Stromal cell of bone marrow (primary cell): ENCODE data around the gene IL1RN.

Source experiments
- DNase-seq: peaks from one replicate; pipeline ENCODE4 v3.0.0-alpha.2; 2012; ENCODE audit warnings: low read depth

Gene IL1RN

GRCh38 chr2:113156278-113157117 lies 29.1 kb downstream of the IL1RN start:
- DNase-seq, result no peak

GRCh38 chr2:113157118-113157896 lies 29.9 kb downstream of the IL1RN start:
- DNase-seq, result no peak

- DNase-seq, result peak; percentile 13
Measured at GRCh38 chr2:113157897-113158753, 30.7 kb downstream of the IL1RN start.

GRCh38 chr2:113158884-113159553 lies 31.6 kb downstream of the IL1RN start:
- no peak for DNase-seq

GRCh38 chr2:113160248-113160647 lies 32.9 kb downstream of the IL1RN start:
- no peak for DNase-seq

- DNase-seq, result no peak
Measured at GRCh38 chr2:113160962-113161361, 33.6 kb downstream of the IL1RN start.

GRCh38 chr2:113162173-113162572 lies 34.8 kb downstream of the IL1RN start:
- no peak for DNase-seq

GRCh38 chr2:113162869-113163268 lies 35.5 kb downstream of the IL1RN start:
- no peak for DNase-seq

- DNase-seq, result no peak
Measured at GRCh38 chr2:113164215-113164929, 37.0 kb downstream of the IL1RN start.

GRCh38 chr2:113164930-113165585 lies 37.7 kb downstream of the IL1RN start:
- no peak for DNase-seq

GRCh38 chr2:113166187-113166645 lies 38.8 kb downstream of the IL1RN start:
- DNase-seq, result no peak

GRCh38 chr2:113167115-113167932 lies 39.9 kb downstream of the IL1RN start:
- no peak for DNase-seq

- DNase-seq, result no peak
Measured at GRCh38 chr2:113167962-113168340, 40.6 kb downstream of the IL1RN start.

GRCh38 chr2:113169002-113169530 lies 41.7 kb downstream of the IL1RN start:
- no peak for DNase-seq

- DNase-seq, result no peak
Measured at GRCh38 chr2:113169586-113169985, 42.2 kb downstream of the IL1RN start.

- DNase-seq, result no peak
Measured at GRCh38 chr2:113171334-113172075, 44.1 kb downstream of the IL1RN start.

- no peak for DNase-seq
Measured at GRCh38 chr2:113172721-113173541, 45.5 kb downstream of the IL1RN start.
